ENCODE results near the gene ALPL.

Gene ALPL

DNA sequence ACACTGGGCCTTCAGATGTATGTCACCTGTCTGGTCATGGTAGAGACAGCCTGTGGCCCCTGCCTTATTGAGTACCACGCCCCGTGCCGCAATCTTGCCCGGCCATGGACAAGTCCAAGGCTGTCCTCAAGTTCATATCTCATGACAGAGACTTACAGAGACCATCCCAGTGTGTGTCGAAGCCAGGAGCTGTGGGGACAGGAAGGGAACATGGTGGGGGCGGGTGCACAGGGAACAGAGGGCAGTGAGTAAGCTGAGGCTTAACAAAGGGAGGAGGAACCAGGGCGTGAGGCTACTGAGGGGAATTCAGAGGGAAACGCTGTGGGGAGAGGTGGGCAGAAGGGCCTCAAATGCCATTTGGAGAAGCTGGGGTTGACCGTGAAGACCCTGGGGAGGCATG lies 75.8 kb downstream of the ALPL start:
- Histone ChIP-seq H3K4me3 (ENCODE audit: low read depth in 1 of 2, low read length in 2 of 2) (no peak overlapping the region), H3K9me3 (ENCODE audit: control insufficient read depth in 1 of 2, low read length in 2 of 2) (no peaks in the 10 kb centered on the region), H3K4me1 (ENCODE audit: control insufficient read depth in 1 of 2, insufficient read depth in 2 of 2, low read length in 2 of 2) (peaks cover 0 to 11% of the 10 kb centered on the region in 2 donors), H3K27me3 (ENCODE audit: low read depth, low read length) (no peaks in the 10 kb centered on the region), H3K27ac (ENCODE audit: low read length) (no peak overlapping the region), H3K36me3 (ENCODE audit: control insufficient read depth in 1 of 2, insufficient read depth in 2 of 2, low read length in 2 of 2) (no peaks in the 10 kb centered on the region)

DNA sequence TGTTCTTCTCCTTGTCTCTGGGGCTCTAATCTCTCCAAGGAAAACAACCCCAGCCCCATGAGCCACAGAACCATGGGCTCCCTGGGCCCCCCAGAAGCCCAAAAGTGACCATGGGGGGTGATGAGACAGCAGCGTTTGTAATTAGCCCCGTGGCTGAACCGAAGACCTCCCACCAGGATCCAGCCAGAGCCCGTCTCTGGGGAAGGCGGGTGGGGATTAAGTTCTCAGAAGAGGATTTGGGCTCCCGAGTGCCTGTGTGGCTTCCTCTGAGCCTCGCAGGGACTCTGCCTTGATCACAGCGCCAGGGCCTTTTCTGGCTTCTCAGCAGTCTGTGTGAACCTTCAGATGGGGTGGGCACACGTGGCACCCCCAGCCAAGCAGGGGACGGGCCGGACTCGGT lies 77.0 kb downstream of the ALPL start:
- H3K27me3 ChIP-seq (ENCODE audit: low read depth, low read length), result no peaks in the 10 kb centered on the region
- H3K27ac ChIP-seq (ENCODE audit: low read length), result no peak overlapping the region
- H3K4me1 ChIP-seq (ENCODE audit: control insufficient read depth in 1 of 2, insufficient read depth in 2 of 2, low read length in 2 of 2), result peaks cover 0 to 17% of the 10 kb centered on the region in 2 donors
- H3K36me3 ChIP-seq (ENCODE audit: control insufficient read depth in 1 of 2, insufficient read depth in 2 of 2, low read length in 2 of 2), result no peaks in the 10 kb centered on the region
- H3K4me3 ChIP-seq (ENCODE audit: low read depth in 1 of 2, low read length in 2 of 2), result no peak overlapping the region
- no peaks in the 10 kb centered on the region for H3K9me3 ChIP-seq (ENCODE audit: control insufficient read depth in 1 of 2, low read length in 2 of 2)

DNA sequence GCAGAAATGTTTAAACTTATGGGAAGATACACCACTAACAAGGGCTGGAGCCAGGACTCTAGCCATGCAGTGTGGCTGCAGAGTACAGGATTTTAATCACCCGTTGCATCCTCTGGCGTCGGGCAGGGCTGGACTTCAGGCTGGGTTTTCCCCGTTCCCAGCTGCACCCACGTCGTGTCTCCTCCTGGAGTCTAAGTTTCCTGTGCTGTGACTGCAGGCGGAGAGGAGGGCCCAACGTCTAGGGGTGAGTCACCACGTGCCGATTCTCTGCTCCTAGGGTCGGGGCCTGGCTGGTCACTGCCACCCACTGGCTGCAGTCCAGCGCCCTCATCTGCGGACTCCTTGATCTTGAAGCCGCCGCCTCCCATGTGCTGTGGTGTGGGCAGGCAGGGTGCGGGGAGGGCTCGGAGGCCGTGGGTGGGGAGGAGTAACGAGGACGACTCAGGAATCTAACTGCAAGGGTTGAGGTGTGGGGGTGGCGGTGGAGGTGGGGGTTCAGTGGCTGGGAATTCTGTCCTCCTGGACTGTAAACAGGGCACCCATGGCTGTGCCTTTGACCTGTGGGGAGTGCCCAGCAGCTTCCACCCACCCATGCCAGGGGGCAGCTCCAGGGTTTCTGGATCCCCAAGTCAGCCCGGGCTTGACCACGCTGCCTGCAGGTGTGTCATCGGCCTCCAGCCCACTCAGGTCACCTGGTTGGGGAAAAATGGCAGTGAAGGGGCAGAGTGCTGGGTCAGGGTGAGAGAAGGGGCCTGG lies 77.8 kb downstream of the ALPL start:
- no peaks in the 10 kb centered on the region for H3K36me3 ChIP-seq (ENCODE audit: control insufficient read depth in 1 of 2, insufficient read depth in 2 of 2, low read length in 2 of 2)
- H3K4me1 ChIP-seq (ENCODE audit: control insufficient read depth in 1 of 2, insufficient read depth in 2 of 2, low read length in 2 of 2), result peaks cover 0 to 17% of the 10 kb centered on the region in 2 donors
- H3K27ac ChIP-seq (ENCODE audit: low read length), result no peak overlapping the region
- no peak overlapping the region for H3K4me3 ChIP-seq (ENCODE audit: low read depth in 1 of 2, low read length in 2 of 2)
- no peaks in the 10 kb centered on the region for H3K27me3 ChIP-seq (ENCODE audit: low read depth, low read length)
- no peaks in the 10 kb centered on the region for H3K9me3 ChIP-seq (ENCODE audit: control insufficient read depth in 1 of 2, low read length in 2 of 2)

GRCh38 chr1:21587602-21587953 lies 78.4 kb downstream of the ALPL start:
- Histone ChIP-seq H3K27me3 (ENCODE audit: low read depth, low read length) (no peaks in the 10 kb centered on the region), H3K4me3 (ENCODE audit: low read depth in 1 of 2, low read length in 2 of 2) (no peak overlapping the region), H3K36me3 (ENCODE audit: control insufficient read depth in 1 of 2, insufficient read depth in 2 of 2, low read length in 2 of 2) (no peaks in the 10 kb centered on the region), H3K27ac (ENCODE audit: low read length) (no peak overlapping the region), H3K9me3 (ENCODE audit: control insufficient read depth in 1 of 2, low read length in 2 of 2) (no peaks in the 10 kb centered on the region), H3K4me1 (ENCODE audit: control insufficient read depth in 1 of 2, insufficient read depth in 2 of 2, low read length in 2 of 2) (peaks cover 0 to 17% of the 10 kb centered on the region in 2 donors)

GRCh38 chr1:21589618-21590017 lies 80.4 kb downstream of the ALPL start:
- H3K27ac ChIP-seq (ENCODE audit: low read length), result no peak overlapping the region
- no peak overlapping the region for H3K4me3 ChIP-seq (ENCODE audit: low read depth in 1 of 2, low read length in 2 of 2)
- H3K4me1 ChIP-seq (ENCODE audit: control insufficient read depth in 1 of 2, insufficient read depth in 2 of 2, low read length in 2 of 2), result peaks cover 0 to 17% of the 10 kb centered on the region in 2 donors
- H3K9me3 ChIP-seq (ENCODE audit: control insufficient read depth in 1 of 2, low read length in 2 of 2), result no peaks in the 10 kb centered on the region
- H3K27me3 ChIP-seq (ENCODE audit: low read depth, low read length), result no peaks in the 10 kb centered on the region
- H3K36me3 ChIP-seq (ENCODE audit: control insufficient read depth in 1 of 2, insufficient read depth in 2 of 2, low read length in 2 of 2), result no peaks in the 10 kb centered on the region

- Histone ChIP-seq H3K4me3 (ENCODE audit: low read depth in 1 of 2, low read length in 2 of 2) (no peak overlapping the region), H3K4me1 (ENCODE audit: control insufficient read depth in 1 of 2, insufficient read depth in 2 of 2, low read length in 2 of 2) (peaks cover 0 to 17% of the 10 kb centered on the region in 2 donors), H3K9me3 (ENCODE audit: control insufficient read depth in 1 of 2, low read length in 2 of 2) (no peaks in the 10 kb centered on the region), H3K36me3 (ENCODE audit: control insufficient read depth in 1 of 2, insufficient read depth in 2 of 2, low read length in 2 of 2) (no peaks in the 10 kb centered on the region), H3K27me3 (ENCODE audit: low read depth, low read length) (no peaks in the 10 kb centered on the region), H3K27ac (ENCODE audit: low read length) (no peak overlapping the region)
Observed at GRCh38 chr1:21590126-21590880, 81.1 kb downstream of the ALPL start.

GRCh38 chr1:21590934-21591333 lies 81.7 kb downstream of the ALPL start:
- Histone ChIP-seq H3K9me3 (ENCODE audit: control insufficient read depth in 1 of 2, low read length in 2 of 2) (no peaks in the 10 kb centered on the region), H3K4me1 (ENCODE audit: control insufficient read depth in 1 of 2, insufficient read depth in 2 of 2, low read length in 2 of 2) (peaks cover 0 to 16% of the 10 kb centered on the region in 2 donors), H3K27ac (ENCODE audit: low read length) (no peak overlapping the region), H3K4me3 (ENCODE audit: low read depth in 1 of 2, low read length in 2 of 2) (no peak overlapping the region), H3K27me3 (ENCODE audit: low read depth, low read length) (no peaks in the 10 kb centered on the region), H3K36me3 (ENCODE audit: control insufficient read depth in 1 of 2, insufficient read depth in 2 of 2, low read length in 2 of 2) (no peaks in the 10 kb centered on the region)

GRCh38 chr1:21592086-21592865 lies 83.1 kb downstream of the ALPL start:
- H3K4me3 ChIP-seq (ENCODE audit: low read depth in 1 of 2, low read length in 2 of 2), result no peak overlapping the region
- no peaks in the 10 kb centered on the region for H3K36me3 ChIP-seq (ENCODE audit: control insufficient read depth in 1 of 2, insufficient read depth in 2 of 2, low read length in 2 of 2)
- H3K9me3 ChIP-seq (ENCODE audit: control insufficient read depth in 1 of 2, low read length in 2 of 2), result no peaks in the 10 kb centered on the region
- H3K27ac ChIP-seq (ENCODE audit: low read length), result no peak overlapping the region
- peaks cover 0 to 6% of the 10 kb centered on the region in 2 donors for H3K4me1 ChIP-seq (ENCODE audit: control insufficient read depth in 1 of 2, insufficient read depth in 2 of 2, low read length in 2 of 2)
- H3K27me3 ChIP-seq (ENCODE audit: low read depth, low read length), result no peaks in the 10 kb centered on the region

DNA sequence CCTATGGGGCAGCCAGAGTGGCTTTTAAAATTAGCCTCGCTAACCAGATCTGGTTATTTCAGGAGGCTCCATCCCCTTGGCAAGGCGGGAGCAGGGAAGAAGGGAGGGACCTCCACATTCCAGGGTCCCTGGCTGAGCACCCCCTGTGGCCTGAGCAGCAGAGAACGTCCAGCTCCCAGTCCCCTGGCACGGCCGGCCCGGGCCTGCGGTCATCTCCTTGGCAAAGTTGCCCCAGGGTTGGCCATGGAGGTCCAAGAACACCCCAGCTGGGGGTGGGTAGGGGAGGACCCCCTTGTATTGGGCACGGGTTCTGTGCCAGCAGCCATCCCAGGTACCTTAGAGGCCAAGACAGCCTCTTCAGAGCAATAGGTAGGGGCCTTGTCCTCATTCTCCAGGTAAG lies 84.0 kb downstream of the ALPL start:
- H3K27me3 ChIP-seq (ENCODE audit: low read depth, low read length), result no peaks in the 10 kb centered on the region
- H3K36me3 ChIP-seq (ENCODE audit: control insufficient read depth in 1 of 2, insufficient read depth in 2 of 2, low read length in 2 of 2), result no peaks in the 10 kb centered on the region

GRCh38 chr1:21594501-21594900 lies 85.3 kb downstream of the ALPL start:
- no peaks in the 10 kb centered on the region for H3K27me3 ChIP-seq (ENCODE audit: low read depth, low read length)
- H3K9me3 ChIP-seq (ENCODE audit: control insufficient read depth in 1 of 2, low read length in 2 of 2), result no peaks in the 10 kb centered on the region
- no peaks in the 10 kb centered on the region for H3K36me3 ChIP-seq (ENCODE audit: control insufficient read depth in 1 of 2, insufficient read depth in 2 of 2, low read length in 2 of 2)
- H3K4me3 ChIP-seq (ENCODE audit: low read depth in 1 of 2, low read length in 2 of 2), result no peak overlapping the region
- no peak overlapping the region for H3K27ac ChIP-seq (ENCODE audit: low read length)
- peaks cover 0 to 6% of the 10 kb centered on the region in 2 donors for H3K4me1 ChIP-seq (ENCODE audit: control insufficient read depth in 1 of 2, insufficient read depth in 2 of 2, low read length in 2 of 2)

More for the DNA sequence above, 84.0 kb downstream of the ALPL start:
- H3K27ac ChIP-seq (ENCODE audit: low read length), result no peak overlapping the region
- H3K4me1 ChIP-seq (ENCODE audit: control insufficient read depth in 1 of 2, insufficient read depth in 2 of 2, low read length in 2 of 2), result peaks cover 0 to 6% of the 10 kb centered on the region in 2 donors
- H3K4me3 ChIP-seq (ENCODE audit: low read depth in 1 of 2, low read length in 2 of 2), result no peak overlapping the region
- no peaks in the 10 kb centered on the region for H3K9me3 ChIP-seq (ENCODE audit: control insufficient read depth in 1 of 2, low read length in 2 of 2)

All from muscle layer of duodenum (tissue), 2 donors.